Nucleus accumbens (tissue), 56 donors: ENCODE data around the gene MAGI2.

ENCODE experiments used
- DNase-seq, 56 donors: peaks; one replicate each; lab custom pipeline; 2025; lab: John Stamatoyannopoulos, UW

MAGI2 gene

GRCh38 chr7:78184299-78184698 lies 1269.2 kb downstream of the MAGI2 start:
- no peak for DNase-seq

- DNase-seq: no peak
These were observed 1273.5 kb downstream of the MAGI2 start for GRCh38 chr7:78179827-78180477.

GRCh38 chr7:78179211-78179610 lies 1274.3 kb downstream of the MAGI2 start:
- DNase-seq: no peak

GRCh38 chr7:78178319-78178718 lies 1275.1 kb downstream of the MAGI2 start:
- no peak for DNase-seq

GRCh38 chr7:78176171-78176570 lies 1277.3 kb downstream of the MAGI2 start:
- no peak for DNase-seq

GRCh38 chr7:78175330-78176100 lies 1278.0 kb downstream of the MAGI2 start:
- DNase-seq: peak in 1 of 56 donors; percentile 17

GRCh38 chr7:78173666-78174065 lies 1279.8 kb downstream of the MAGI2 start:
- no peak for DNase-seq

- no peak for DNase-seq
These were observed 1280.4 kb downstream of the MAGI2 start for GRCh38 chr7:78172933-78173591.

GRCh38 chr7:78172267-78172757 lies 1281.2 kb downstream of the MAGI2 start:
- peak in 1 of 56 donors; percentile 24 for DNase-seq

GRCh38 chr7:78171398-78171797 lies 1282.1 kb downstream of the MAGI2 start:
- DNase-seq: no peak

- no peak for DNase-seq
These were observed 1282.7 kb downstream of the MAGI2 start for GRCh38 chr7:78170815-78171214.

GRCh38 chr7:78169992-78170391 lies 1283.5 kb downstream of the MAGI2 start:
- no peak for DNase-seq

- DNase-seq: no peak
These were observed 1284.6 kb downstream of the MAGI2 start for GRCh38 chr7:78168865-78169264.

- no peak for DNase-seq
These were observed 1285.6 kb downstream of the MAGI2 start for GRCh38 chr7:78167860-78168259.

GRCh38 chr7:78165854-78166253 lies 1287.6 kb downstream of the MAGI2 start:
- no peak for DNase-seq

- no peak for DNase-seq
These were observed 1288.0 kb downstream of the MAGI2 start for GRCh38 chr7:78165454-78165853.

GRCh38 chr7:78164459-78164858 lies 1289.0 kb downstream of the MAGI2 start:
- DNase-seq: no peak

GRCh38 chr7:78161781-78162180 lies 1291.7 kb downstream of the MAGI2 start:
- no peak for DNase-seq

- DNase-seq: no peak
These were observed 1293.9 kb downstream of the MAGI2 start for GRCh38 chr7:78159545-78159944.

- DNase-seq: no peak
These were observed 1300.2 kb downstream of the MAGI2 start for GRCh38 chr7:78153285-78153684.

GRCh38 chr7:78151229-78151628 lies 1302.2 kb downstream of the MAGI2 start:
- DNase-seq: peak in 6 of 56 donors; percentile 10 to 43 (median 20)
